Pancreas (tissue), 10 donors: ENCODE data around the gene COL13A1. TPM values are rescaled to one million over a fixed set of nuclear protein-coding genes. Genes with fewer than 3 reads are reported as not detected.

ENCODE experiments used
- ATAC-seq, 4 donors: fragments of 200-7000 bp; cut with Tn5 transposase; one replicate each; pipeline versions ENCODE4 v1.8.0 to v1.9.1; 2020; ENCODE audit warnings: mild to moderate bottlenecking in 4 of 4, moderate library complexity in 4 of 4
- DNase-seq, 6 donors: peaks; one replicate each; pipeline ENCODE4 v3.0.0-alpha.2; 2020
- FAIRE-seq: peaks from 2 replicates; lab custom pipeline; 2012; peaks lifted over from hg19 to GRCh38; lab: Jason Lieb, UNC
- H3K27ac ChIP-seq, 4 donors: fragments of 200-600 bp; sonication (generic); 1 replicate in 3 of 4; 2 replicates in 1 of 4; pipeline versions ENCODE4 v1.5.0 to v1.8.0; 2020
- H3K27me3 ChIP-seq, 4 donors: fragments of 200-600 bp; one replicate each; pipeline ENCODE4 v1.8.0; 2021
- H3K36me3 ChIP-seq, 3 donors: fragments of 200-600 bp; sonication (generic) in 1 of 3; one replicate each; pipeline versions ENCODE4 v1.5.0 to v1.8.0; 2020 to 2021
- H3K4me1 ChIP-seq, 3 donors: fragments of 200-600 bp; one replicate each; pipeline ENCODE4 v1.8.0; 2021
- H3K4me3 ChIP-seq, 4 donors: fragments of 200-600 bp; sonication (generic) in 2 of 4; one replicate each; pipeline versions ENCODE4 v1.5.0 to v1.8.0; 2020 to 2021
- H3K9me3 ChIP-seq, 4 donors: fragments of 200-600 bp; one replicate each; pipeline ENCODE4 v1.8.0; 2021
- WGBS, 2 donors: extraction: QIAGEN DNeasy Blood & Tissue Kit; methylation state at CpG; one replicate each; pipeline ENCODE4 v1.1.7; 2013; 5-methylcytosine and 5-hydroxymethylcytosine counted together
- intact Hi-C, 3 donors: fragments of 100-400 bp; cut with DNase I; formaldehyde crosslinking; loops; one replicate each; pipeline versions ENCODE4 v1.11.1 to v1.14.2; 2022
- polyA plus RNA-seq, 2 donors: library from polyadenylated mRNA; stranded (reverse); fragments of 200-250 nt; gene quantifications; one replicate each; pipeline ENCODE4 v1.2.3, GENCODE V29; 2013
- total RNA-seq, 6 donors: library from RNA; stranded (reverse); fragmentation: NEBNext Ultra II Directional in 4 of 6; extraction: Animal tissue kit (Norgen Biotek cat#: 25700) in 4 of 6; gene quantifications; one replicate each; pipeline versions ENCODE4 v1.2.1 to v1.2.4, GENCODE V29; 2021 to 2023
- TF ChIP-seq, protein P1 (sequence below), 4 donors: fragments of 200-600 bp; sonication (generic) in 3 of 4; IDR thresholded peaks; one replicate each; pipeline versions ENCODE4 v1.5.0 to v1.8.0; 2021; ENCODE audit warnings: antibody characterized with exemption in 4 of 4
- donor health status: healthy with polysubstance abuse.
- donor health status: DM: no; HTN: no; CAD: no; lungs with moderate emphysema.
- donor health status: DM: no; HTN: no; CAD: no.
- donor health status: control.
- donor health status: control.
- donor health status: Bipolar disorder and iron deficiency.
- donor health status: DM: yes; HTN: yes; CAD: no.
- donor health status: DM: no; HTN: no; CAD: no.
- donor health status: DM: no; HTN: no; CAD: no.
- donor health status: DM: yes; HTN: yes; CAD: no.

COL13A1 gene
- total and polyA plus RNA-seq, 8 donors, result 0.35 to 11.7 (median 0.92) TPM

DNA sequence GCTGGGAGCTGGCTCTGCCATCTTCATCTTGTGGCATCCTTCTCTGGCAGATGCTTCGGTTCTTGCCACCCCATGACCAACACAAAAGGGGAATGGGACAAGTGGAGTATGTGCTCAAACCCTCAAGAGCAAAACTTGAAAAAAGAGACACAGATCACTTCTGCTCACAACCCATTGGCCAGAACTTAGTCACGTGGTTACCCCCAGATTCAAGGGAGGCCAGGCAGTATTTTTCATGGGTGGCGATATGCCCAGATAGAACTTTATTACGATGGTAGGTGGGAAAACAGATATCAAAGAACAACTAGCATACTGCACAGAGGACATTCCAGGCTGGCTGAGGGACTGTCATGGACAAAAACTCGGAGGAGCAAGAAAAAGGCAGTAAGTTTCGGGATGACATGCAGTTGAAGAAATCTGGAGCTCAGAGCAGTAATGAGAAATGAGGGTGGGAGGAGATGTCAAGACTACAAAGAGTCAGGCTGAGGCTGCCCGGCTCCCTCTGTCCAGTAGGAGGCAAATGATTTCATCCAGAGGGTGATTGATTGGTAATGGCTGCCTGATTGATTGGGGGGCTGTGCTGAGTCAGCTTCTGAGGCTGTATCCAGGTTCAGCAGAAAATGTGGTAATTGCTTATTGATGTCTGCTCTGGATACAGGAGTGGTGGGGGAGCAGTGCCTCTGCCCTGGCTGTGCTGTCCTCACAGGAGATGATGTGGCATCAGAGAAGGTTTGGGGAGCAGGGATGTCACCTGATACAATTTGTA lies 25.3 kb downstream of the COL13A1 start:
- Histone ChIP-seq H3K27me3 (no peaks in the 10 kb centered on the region), H3K4me3 (no peak overlapping the region), H3K36me3 (no peaks in the 10 kb centered on the region), H3K4me1 (no peaks in the 10 kb centered on the region), H3K9me3 (no peaks in the 10 kb centered on the region), H3K27ac (no peak overlapping the region)
- intact Hi-C loops, result no loop called here
- FAIRE-seq (no peak), DNase-seq (no peak), ATAC-seq (no peak)
- TF ChIP-seq, protein P1, sequence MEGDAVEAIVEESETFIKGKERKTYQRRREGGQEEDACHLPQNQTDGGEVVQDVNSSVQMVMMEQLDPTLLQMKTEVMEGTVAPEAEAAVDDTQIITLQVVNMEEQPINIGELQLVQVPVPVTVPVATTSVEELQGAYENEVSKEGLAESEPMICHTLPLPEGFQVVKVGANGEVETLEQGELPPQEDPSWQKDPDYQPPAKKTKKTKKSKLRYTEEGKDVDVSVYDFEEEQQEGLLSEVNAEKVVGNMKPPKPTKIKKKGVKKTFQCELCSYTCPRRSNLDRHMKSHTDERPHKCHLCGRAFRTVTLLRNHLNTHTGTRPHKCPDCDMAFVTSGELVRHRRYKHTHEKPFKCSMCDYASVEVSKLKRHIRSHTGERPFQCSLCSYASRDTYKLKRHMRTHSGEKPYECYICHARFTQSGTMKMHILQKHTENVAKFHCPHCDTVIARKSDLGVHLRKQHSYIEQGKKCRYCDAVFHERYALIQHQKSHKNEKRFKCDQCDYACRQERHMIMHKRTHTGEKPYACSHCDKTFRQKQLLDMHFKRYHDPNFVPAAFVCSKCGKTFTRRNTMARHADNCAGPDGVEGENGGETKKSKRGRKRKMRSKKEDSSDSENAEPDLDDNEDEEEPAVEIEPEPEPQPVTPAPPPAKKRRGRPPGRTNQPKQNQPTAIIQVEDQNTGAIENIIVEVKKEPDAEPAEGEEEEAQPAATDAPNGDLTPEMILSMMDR (IDR thresholded peaks at IDR 0.05), result no peak
- 63 to 73% methylated on average over 7 of the region's 7 CpGs for WGBS, 2 donors

DNA sequence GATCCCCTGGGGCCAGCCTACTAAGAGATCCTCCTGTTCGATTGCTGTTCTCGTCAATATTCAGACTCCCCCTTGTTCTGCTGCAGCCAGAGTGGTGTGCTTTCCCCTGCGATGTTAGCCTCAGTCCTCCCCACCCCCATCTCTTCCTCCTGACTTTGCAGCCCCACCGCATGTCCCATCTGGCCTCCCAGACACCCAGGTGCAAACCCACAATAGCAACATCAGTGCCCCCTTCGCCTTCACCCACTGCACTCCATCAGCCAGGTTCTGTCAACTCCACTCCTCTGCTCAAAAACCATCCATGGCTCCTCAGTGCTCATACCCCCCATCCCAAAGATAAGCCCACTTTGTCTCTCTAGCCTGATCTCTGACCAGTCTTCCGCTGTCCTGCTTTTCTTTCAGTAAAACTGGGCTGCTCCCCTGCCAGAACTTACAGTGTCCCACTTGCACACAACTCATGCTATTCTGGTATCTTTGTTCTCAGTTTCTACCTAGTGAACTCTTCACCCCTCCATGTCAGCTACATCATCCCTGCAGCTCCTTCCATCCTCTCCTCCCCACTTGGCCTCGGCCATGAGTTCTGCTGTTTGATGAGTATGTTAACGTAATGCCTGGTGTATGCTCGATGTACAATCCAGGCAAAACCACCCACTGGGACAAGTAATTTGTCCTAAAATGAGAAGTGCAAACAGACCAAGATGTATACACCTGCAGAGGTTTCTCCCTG lies 26.6 kb downstream of the COL13A1 start:
- TF ChIP-seq, protein P1 (IDR thresholded peaks at IDR 0.05), result no peak
- no peak overlapping the region for H3K4me3 ChIP-seq
- FAIRE-seq, result no peak
- H3K36me3 ChIP-seq, result no peaks in the 10 kb centered on the region
- intact Hi-C loops, result no loop called here
- no peak overlapping the region for H3K27ac ChIP-seq
- no peaks in the 10 kb centered on the region for H3K9me3 ChIP-seq
- 48 to 60% methylated on average over 9 of the region's 9 CpGs for WGBS, 2 donors
- DNase-seq, result no peak
- H3K4me1 ChIP-seq, result no peaks in the 10 kb centered on the region
- H3K27me3 ChIP-seq, result no peaks in the 10 kb centered on the region
- no peak for ATAC-seq

DNA sequence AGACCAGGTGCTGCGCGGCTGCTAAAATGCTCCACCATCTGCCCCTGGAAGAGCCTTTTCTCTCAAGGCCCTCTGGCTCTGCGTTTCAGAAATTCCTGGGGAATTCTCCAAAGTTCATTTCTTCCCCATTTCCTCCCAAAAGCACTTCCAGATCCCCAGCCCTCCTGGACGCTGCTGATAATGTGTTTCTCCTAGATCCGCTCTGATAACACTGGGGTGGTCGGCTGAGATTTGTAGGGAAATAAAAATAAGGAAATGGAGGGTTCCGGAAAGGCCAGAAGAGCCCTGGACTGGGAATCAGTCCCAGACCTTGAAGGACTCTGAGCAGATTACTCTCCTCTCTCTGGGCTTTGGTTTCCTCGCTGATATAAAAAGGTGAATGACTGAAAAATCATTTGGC lies 28.1 kb downstream of the COL13A1 start:
- Histone ChIP-seq H3K27ac (no peak overlapping the region), H3K4me3 (no peak overlapping the region), H3K27me3 (no peaks in the 10 kb centered on the region), H3K36me3 (no peaks in the 10 kb centered on the region), H3K9me3 (no peaks in the 10 kb centered on the region), H3K4me1 (no peaks in the 10 kb centered on the region)
- TF ChIP-seq, protein P1 (IDR thresholded peaks at IDR 0.05), result no peak
- FAIRE-seq, result no peak
- intact Hi-C loops, result no loop called here
- ATAC-seq, result no peak
- 41 to 49% methylated on average over 8 of the region's 8 CpGs for WGBS, 2 donors
- no peak for DNase-seq

DNA sequence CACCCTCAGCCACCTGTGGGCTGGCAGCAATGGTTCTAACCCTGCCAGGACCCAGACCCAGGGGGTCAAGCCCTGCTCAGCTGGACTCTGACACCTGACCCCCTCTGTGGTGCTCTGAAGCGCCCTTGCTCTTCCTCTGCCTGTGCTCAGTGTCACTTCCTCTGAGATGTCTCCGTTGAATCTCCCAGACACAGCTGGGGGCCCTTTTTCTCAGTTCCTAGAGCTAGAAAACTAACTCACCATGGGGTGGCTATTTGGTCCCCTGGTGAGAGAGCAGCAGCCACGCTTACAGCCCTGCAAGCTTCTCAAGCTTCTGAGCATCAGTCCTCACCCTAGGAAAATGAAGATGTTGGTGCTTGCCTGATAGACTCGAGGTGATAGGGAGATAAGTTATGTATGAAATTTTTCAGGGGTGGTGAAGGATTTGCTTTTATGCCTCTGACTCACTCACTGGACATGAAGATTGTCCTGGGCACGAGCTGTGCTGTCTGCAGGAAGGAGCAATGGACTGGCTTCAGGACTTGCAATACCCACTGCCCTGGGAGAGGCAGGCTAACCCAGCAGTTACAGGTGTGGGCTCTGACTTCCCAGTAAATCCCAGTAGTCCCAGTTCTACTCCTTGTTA lies 29.6 kb downstream of the COL13A1 start:
- Histone ChIP-seq H3K4me1 (no peaks in the 10 kb centered on the region), H3K9me3 (no peaks in the 10 kb centered on the region), H3K36me3 (no peaks in the 10 kb centered on the region), H3K27ac (no peak overlapping the region), H3K27me3 (no peaks in the 10 kb centered on the region), H3K4me3 (no peak overlapping the region)
- TF ChIP-seq, protein P1 (IDR thresholded peaks at IDR 0.05), result no peak
- FAIRE-seq (no peak), ATAC-seq (no peak), DNase-seq (no peak)
- 50 to 58% methylated on average over 5 of the region's 5 CpGs for WGBS, 2 donors
- intact Hi-C loops, result no loop called here
